NCI-H2081 treated with DMSO at 0.1 percent for 48 hours (cell line): ENCODE results near the gene STOML1.
"Not testable (repeated sequence)": the region's sequence is repeated elsewhere in the genome, so short reads cannot be mapped to it uniquely, and the experiment has no call there.

ENCODE experiments used
- DNase-seq: peaks from one replicate; lab custom pipeline; 2025; lab: John Stamatoyannopoulos, UW

Gene STOML1

DNA sequence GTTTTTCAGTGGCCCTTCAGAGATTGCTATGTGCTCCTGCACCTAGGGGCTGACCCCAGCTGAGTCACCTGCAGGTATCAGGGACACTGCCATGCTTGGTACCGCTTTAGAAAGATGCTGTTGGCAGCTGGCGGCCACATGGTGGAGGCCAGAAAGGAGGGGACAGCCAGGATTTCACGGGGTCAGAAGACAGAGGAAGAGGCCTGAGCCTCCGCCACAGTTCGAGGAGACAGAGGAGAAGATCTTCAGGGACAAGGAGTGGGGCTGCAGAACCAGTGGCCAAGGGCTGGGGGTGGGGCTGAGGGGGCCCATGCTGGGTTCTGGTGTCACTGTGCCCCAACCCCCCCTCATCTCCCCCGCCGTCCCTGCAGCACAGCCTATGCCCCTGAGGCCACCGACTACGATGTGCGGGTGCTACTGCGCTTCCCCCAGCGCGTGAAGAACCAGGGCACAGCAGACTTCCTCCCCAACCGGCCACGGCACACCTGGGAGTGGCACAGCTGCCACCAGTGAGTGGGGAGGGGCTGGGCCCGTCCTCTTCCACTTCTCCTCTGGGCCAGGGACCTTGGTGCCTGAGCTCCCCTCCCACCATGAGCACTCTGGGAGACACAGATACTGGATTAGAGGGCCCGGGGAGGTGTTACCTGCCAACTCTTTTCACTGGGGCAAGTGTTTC lies 45.9 kb downstream of the STOML1 start:
- no peak for DNase-seq

DNA sequence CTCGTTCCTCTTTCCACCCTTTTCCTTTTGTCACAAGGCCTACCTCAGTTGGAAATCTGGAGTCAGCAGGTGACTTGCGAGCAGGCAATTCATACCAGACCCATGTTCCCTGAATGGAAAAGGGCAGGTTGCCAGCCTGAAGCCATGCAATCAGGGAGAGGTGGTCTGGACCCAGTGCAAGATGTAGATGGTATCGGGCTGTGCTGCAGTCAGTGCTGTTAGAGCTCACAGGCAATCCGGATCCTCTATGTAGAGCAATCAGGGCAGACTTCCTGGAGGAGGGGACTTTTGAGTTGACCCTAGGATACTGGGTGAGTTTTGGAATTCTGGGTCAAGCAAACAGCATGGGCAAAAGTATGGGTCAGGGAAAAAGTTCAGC lies 47.0 kb downstream of the STOML1 start:
- DNase-seq: no peak

DNA sequence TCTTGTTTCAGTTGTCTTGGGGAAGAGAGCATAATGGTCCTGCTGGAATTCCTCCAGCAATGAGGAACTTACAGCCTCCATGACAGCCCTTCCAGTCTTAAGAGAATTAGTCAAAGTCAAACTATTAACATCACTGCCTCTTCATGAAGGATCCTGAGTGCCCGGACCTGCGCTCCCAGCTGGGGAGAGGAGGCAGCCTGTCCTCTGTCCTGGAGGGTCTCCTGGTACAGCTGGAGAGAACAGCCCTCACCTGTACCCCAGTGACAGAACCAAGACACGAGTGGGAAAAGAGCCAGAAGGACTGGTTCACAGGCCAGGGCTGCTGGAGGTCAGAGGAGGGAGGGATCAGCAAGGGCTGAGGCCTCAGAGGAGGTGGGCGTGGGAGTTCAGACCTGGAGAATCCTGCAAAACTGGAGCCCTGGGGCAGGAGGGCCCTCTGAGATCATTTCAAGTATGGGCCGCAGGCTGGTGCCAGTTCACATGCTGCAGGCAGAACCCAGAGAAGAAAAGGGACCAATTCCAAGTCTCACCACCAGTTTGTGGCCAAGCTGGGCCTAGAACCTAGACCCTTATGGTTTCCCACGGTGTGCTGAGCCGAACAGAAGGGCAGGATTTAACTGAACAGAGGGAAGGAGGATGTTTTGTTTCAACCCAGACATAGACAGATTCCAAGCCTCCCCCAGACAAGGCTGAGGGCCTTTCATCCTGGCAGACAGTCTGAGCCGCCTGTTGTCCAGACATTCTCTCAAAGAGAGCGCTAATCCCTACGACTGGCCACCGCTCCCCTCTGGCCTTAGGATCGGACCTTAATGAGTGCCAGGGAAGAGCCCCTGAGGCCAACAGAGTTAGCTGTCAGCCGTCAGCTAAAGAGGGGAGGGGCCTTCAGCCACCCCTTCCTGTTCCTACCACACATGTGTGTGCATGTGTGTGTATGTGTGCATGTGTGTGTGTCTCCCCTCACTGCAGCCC lies 47.6 kb downstream of the STOML1 start:
- DNase-seq: no peak

- DNase-seq: no peak
Measured at GRCh38 chr15:73942751-73943270, 49.3 kb downstream of the STOML1 start.

- DNase-seq: no peak
Measured at GRCh38 chr15:73941871-73942635, 50.0 kb downstream of the STOML1 start.

DNA sequence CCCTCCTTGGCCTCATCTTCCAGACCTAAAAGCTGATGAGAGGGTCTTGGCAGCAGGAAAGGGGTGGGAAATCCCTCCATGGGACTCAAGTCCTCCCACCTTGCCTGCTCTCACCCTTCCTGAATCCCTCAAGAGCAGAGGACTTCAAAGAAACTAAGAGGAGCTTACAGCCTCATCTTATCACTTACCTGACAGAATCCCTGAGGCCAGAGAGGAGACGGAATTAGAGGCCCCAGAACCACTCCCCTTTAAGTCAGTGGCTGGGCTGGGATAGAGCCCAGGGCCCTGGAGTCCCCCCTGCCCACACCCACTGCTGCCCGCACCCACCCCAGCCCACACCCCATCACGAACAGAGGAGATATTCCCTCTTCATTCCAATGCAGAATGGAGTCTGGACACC lies 50.6 kb downstream of the STOML1 start:
- DNase-seq: no peak

DNA sequence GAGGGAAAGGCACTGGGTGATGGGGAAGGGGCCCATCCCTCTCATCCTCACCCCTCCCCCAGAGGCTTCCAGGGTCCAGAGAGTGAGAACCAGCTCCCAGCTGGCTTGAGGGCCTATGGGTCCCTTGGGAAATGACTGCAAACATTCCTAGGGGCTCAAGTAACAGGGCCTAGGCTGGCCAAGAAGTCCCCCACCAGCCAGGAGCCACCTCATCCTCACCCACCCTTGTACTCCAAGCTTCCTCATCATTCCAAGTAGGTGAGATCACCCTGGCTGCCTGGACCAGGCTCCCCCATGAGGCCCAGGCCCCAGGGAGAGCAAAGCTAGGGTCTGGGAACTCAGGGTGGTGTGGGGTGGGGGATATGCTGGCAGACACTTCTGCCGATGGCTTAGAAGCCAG lies 51.1 kb downstream of the STOML1 start:
- no peak for DNase-seq

DNA sequence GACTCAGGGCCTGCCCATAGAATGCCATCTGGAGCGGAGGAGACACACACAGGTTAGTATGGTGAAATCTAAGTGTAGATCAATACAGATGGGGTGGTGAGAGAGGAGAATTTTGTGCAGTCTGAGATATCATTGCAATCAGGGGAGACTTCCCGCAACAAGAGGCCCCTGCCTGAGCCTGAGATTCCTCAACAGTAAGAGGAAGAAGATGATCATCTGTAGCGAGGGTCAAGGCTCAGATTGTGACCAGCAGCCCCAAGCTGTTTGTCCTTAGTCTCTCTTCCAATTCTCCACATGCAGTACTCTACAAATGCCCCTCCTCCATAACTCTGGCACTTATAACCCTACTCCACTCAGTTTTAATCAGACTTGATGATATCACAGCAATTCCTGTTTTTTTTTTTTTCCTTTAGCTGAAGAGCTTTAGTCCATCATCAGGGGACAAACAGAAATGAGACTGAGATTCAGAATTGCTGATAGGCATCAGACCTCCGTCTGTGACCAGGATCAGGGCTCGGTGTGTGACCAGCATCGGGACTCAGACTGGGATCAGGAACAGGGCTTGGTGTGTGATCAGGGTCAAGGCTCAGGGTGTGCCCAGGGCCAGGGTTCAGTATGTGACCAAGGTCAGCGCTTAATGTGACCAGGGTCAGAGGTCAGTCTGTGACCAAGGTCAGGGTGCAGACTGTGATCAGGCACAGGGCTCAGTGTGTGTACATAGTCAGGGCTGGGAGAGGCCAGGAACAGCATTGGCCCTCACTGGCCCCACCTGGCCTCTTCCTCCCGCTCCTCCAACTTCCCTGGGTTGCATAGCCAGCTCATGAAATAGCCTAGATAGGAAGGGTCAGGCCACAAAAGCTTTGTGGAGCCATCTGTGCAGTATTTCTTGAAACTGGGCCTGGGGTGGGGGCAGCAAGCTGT lies 51.8 kb downstream of the STOML1 start:
- DNase-seq: no peak

- DNase-seq: no peak
Measured at GRCh38 chr15:73939138-73939537, 53.0 kb downstream of the STOML1 start.

GRCh38 chr15:73938516-73938915 lies 53.6 kb downstream of the STOML1 start:
- DNase-seq: not testable (repeated sequence)

- no peak for DNase-seq
Measured at GRCh38 chr15:73937726-73938125, 54.4 kb downstream of the STOML1 start.

- DNase-seq: no peak
Measured at GRCh38 chr15:73937296-73937695, 54.8 kb downstream of the STOML1 start.

DNA sequence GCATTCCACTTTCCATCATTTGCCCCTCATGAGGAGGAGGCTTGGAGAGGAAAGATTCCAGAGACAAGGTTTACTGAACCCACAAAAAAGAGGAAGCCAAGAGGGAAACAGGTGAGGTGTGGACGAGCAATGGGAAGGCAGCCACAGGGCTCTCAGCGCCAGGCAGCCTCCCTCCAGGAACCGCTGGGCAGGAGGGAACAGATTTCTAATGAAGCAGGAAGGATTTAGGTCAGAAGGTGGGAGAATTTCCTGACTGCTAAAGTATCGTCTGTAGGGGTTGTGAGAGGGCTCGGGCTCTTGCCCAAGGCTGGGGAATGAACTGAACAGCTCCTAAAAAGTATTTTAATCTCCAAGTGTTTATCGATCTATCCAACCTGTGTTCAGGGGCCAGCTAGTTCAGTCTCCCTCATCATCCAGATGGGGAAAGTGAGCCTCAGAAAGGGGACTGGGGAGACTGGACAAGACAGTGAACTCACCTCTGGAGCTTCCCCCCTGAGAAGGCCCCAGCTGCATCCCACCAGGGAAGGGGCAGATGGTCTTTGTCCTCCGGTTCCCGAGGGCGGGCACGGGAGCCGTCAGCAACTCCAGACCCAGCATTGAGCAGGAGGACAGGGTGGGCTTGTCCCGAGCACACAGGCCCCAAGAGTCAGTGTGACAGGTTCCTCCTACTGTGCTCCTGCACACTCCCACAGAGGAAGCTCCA lies 55.4 kb downstream of the STOML1 start:
- no peak for DNase-seq

DNA sequence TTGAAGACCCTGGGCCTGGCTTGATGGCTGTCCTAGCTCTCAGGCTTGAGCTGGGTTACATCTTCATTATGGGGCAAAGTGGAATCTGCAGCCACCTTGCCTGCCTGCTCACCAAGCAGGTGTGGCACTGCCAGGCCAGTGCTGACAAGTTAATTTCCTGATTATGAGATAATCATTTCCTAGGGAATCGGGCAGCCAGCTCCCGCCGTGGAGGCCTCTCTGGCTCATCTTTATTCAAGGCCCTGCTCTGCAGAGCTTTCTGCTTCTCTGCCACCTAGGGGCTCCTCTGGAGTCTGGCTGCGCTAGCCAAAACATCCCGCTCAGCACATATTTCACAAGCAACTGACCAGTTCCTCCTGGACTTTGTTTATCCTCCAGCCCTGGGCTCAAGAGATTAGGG lies 55.9 kb downstream of the STOML1 start:
- DNase-seq: no peak

- DNase-seq: no peak
Measured at GRCh38 chr15:73935547-73935946, 56.5 kb downstream of the STOML1 start.

DNA sequence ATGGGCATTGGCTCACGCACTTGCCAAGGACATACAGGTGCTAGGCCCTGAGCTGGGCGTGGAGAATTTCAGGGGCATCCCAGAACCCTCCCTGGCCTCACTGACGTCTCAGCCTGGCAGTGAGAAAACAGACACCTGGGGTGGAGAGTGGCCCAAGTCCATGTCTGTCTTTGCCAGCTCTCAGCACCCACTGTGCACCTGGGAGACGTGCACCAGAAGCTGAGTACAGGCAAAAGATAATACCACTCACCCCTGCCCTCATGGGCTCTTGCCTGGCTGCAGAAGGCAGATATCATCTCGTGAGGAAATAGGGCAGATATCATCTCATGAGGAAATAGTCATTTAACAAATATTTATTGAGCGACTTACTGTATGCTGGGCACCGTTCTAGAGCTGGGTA lies 57.8 kb downstream of the STOML1 start:
- no peak for DNase-seq

GRCh38 chr15:73932381-73933191 lies 59.5 kb downstream of the STOML1 start:
- DNase-seq: no peak

DNA sequence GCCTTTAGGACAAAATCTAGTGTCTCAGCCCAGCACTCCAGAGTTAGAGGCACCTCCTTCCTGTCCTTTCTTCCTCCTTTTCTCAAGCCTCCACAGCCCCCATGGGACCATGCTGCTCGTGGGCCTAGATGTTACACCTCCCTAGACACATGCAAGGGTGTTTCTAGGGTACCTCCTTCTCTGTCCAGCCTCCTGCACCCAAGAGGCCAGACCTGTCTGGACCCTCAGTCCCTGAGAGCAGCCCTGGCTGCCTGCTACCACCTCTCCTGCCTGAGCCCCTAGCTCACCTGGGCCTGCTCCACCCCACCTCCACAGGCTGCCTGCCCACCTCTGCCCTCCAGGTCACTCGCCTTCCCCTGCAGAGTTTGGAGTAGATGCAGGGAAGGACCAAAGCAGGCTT lies 60.7 kb downstream of the STOML1 start:
- no peak for DNase-seq

- DNase-seq: no peak
Measured at GRCh38 chr15:73930790-73931281, 61.3 kb downstream of the STOML1 start.

DNA sequence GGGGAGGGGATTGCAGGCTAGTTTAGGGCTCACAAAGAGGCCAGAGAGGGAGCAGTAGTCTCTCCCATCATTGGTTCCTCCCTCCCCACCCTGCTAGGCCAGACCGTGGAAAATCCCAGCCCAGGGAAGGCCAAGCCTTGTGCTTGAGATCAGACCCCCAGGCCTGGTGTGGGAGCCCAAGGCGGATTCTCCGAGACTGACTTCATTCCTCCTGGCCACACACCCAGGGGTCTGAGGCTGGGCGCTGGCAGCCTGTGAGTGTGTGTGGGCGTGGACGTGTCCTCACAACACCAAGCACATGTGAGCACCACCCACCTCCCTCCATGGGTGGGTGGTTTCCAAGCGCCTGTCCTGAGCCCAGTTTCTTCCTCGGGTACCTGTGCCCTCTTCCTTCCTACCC lies 61.7 kb downstream of the STOML1 start:
- no peak for DNase-seq
